GM12865 (cell line): Measurements from ENCODE around the gene PTPRU.
A peak's percentile ranks its signal among the peaks of the same experiment; 100 is the strongest.

Source experiments
- DNase-seq: peaks from one replicate; pipeline ENCODE4 v3.0.0; 2010; ENCODE audit warnings: low read depth
- H3K4me3 ChIP-seq: 2 replicates; pipeline ENCODE4 v1.5.1; 2011; ENCODE audit warnings: mild to moderate bottlenecking, low read depth, low read length, control low read depth
- TF ChIP-seq, protein P1 (sequence below): IDR thresholded peaks from 2 replicates; pipeline ENCODE4 v1.5.1; 2011; ENCODE audit warnings: low read length, control low read depth, low read depth, inconsistent platforms; ENCODE audit not compliant: insufficient read depth; ENCODE audit errors: missing control alignments

The PTPRU gene

DNA sequence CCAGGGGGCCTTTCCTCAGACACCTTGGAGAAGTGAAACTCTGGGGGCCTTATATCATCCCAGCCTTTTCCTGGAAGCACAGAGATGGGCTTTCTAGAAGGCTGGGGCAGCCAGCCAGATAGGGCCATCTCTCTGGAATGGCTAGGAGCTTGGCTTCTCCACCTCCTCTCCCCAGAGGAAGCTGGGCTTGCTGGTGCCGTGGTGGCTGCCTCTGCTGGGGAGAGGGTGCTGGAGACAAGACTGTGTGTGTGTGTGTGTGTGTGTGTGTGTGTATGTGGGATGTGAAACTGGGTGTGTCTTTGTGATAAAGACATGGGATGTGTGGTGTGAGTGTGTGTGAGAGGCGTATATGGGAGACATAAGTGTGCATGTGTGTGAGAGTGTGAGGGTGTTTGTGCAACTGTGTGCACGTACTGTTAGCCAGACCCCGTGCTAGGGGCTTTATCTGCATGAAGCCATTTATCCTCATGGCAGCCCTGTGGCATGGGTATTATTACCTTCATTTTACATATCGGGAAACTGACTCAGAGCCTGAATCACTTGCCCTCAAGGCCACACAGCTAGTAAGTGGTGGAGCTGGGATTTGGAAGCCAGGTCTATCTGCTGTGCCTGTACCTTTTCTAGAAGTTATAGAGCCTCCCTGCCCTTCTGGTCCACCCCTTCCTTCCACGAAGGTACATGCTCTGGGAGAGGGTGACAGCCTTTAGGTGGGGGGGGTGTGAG, 44.2 kb downstream of the PTPRU start:
- no peak for DNase-seq

DNA sequence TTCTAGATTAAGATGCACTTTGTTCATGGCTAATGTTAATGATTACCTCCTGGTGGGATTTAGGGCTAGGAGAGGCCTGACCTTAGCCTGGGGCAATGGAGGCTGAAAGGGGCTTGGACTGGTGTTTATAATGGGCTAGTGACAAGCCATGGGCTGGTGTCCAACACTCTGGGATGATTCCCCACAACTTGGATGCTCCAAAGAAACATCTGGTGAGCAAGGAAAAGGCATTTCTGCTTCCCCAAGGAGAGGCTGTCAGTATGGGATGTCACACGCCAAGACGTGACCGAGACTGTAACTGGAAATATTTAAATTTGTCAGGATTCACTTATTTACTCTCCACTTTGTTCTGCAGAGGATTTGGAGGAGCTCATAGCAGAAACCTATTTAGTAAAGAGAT, 45.2 kb downstream of the PTPRU start:
- no peak for DNase-seq
- TF ChIP-seq, protein P1, sequence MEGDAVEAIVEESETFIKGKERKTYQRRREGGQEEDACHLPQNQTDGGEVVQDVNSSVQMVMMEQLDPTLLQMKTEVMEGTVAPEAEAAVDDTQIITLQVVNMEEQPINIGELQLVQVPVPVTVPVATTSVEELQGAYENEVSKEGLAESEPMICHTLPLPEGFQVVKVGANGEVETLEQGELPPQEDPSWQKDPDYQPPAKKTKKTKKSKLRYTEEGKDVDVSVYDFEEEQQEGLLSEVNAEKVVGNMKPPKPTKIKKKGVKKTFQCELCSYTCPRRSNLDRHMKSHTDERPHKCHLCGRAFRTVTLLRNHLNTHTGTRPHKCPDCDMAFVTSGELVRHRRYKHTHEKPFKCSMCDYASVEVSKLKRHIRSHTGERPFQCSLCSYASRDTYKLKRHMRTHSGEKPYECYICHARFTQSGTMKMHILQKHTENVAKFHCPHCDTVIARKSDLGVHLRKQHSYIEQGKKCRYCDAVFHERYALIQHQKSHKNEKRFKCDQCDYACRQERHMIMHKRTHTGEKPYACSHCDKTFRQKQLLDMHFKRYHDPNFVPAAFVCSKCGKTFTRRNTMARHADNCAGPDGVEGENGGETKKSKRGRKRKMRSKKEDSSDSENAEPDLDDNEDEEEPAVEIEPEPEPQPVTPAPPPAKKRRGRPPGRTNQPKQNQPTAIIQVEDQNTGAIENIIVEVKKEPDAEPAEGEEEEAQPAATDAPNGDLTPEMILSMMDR = no peak
- no peak overlapping the region for H3K4me3 ChIP-seq

More for the DNA sequence above, 44.2 kb downstream of the PTPRU start:
- no peak overlapping the region for H3K4me3 ChIP-seq
- TF ChIP-seq, protein P1 = no peak

DNA sequence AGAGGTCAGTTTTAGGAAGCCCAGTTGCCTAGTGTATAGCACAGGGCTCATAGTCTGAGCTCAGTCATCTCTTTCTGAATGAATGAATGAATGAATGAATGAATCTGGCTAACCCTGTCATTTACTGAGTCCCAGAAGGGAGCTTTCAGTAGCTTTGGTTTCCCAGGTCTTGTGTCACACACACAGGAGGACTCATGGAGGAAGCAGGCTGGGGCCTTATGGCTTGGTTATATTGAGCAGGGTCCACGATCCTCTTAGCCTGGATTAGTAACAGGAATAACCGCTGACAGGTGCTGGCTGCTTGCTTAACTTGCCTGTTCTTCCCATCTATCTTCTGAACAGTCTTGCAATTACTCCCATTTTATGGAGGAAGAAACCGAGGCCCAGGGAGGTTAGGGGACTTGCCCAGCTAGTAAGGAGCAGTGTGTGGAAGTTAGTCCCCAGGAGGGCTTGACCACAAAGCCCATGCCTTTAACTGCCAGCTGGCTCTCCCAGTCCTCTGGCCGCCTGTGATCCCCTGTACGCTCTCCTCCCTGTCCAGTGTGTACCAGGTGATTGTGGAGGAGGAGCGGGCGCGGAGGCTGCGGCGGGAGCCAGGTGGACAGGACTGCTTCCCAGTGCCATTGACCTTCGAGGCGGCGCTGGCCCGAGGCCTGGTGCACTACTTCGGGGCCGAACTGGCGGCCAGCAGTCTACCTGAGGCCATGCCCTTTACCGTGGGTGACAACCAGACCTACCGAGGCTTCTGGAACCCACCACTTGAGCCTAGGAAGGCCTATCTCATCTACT, 46.0 kb downstream of the PTPRU start:
- H3K4me3 ChIP-seq = no peak overlapping the region
- DNase-seq = no peak
- TF ChIP-seq, protein P1 = no peak

DNA sequence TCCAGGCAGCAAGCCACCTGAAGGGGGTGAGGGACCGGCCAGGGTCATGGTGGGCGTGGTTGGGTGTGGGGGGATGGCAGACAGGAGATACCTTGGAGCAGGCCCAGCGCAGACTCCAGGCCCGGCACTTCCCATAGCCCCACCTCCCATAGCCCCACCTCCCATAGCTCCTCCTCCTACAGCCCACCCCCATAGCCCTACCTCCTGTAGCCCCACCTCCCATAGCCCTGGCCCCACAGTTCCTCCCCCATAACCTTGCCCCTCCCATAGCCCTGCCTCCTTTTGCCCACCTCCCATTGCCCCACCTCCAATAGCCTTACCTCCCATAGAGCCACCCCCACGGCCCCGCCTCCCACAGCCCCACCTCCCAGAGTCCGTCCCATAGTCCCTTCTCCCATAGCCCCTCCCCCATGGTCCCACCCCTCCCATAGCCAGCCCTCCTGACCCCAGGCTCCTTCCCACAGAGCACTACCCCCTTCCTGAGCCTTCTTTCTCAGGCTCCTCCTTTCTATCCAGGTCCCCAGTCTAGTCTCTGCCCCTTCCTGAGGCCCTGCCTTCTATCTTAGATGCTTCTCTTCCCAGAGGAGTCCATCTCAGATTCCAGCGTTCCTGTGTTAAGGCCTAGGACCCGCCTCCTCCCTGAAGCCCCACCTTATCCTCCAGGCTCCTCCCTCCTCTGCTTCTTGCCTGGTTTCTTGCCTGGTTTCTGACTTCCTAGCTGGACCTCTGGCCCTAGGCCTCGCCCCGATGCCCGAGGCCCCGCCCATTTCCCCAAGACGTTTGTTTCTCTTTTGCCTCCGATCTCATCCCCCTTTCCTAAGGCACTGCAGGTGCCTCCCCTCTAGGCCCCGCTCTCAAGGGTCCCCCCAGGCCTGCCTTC, 46.8 kb downstream of the PTPRU start:
- H3K4me3 ChIP-seq = no peak overlapping the region
- peak; percentile 59 for DNase-seq
- TF ChIP-seq, protein P1 = no peak

DNA sequence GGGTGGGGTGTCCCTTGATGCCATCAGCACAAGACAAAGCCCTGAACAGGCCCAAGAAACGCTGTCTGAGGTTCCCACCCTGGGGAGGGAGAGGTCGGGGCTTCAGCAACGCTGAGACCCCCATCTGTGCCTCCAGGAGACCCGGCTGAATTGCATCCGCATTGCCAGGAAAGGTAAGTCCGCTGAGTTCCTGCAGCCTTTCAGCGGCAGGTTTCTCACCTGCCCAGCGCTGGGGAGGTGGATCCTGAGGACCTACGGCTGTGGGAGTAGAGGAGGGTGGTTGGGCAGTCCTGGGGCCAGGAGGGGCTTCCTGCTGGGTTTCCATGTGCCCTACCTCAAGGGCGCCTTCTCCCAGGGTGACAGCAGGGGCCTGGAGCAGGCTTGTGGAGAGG, 47.5 kb downstream of the PTPRU start:
- H3K4me3 ChIP-seq = no peak overlapping the region
- no peak for DNase-seq
- TF ChIP-seq, protein P1 = no peak

DNA sequence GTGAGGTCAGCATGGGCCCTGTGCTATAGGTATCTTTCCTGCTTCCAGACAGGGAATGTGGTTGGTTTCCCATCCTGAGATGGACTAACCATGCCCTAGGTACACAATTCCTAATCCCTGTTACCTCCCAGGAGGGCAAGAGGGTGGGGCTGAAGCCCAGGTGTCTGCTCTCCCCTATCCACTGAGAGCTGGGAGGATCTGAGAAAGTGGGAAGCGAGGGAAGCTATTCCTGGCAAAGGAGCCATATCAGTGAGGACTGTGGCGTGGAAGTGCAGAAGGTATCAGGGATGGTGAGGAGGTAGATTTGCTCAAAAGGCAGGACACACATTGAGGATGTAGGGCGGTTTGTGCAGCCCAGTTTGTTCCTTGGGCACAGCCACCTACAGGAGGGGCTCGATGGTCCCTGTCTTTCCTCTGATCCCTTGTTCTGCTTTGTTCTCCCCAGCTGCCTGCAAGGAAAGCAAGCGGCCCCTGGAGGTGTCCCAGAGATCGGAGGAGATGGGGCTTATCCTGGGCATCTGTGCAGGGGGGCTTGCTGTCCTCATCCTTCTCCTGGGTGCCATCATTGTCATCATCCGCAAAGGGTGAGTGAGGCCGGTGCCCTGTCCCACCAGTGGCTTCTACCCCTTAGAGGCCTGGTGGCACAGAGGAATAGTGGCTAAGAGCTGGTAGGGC, 48.1 kb downstream of the PTPRU start:
- TF ChIP-seq, protein P1 = no peak
- H3K4me3 ChIP-seq = no peak overlapping the region

More for the DNA sequence above, 48.1 kb downstream of the PTPRU start:
- no peak for DNase-seq
